GM13976 (cell line): ENCODE data around the gene HOXA3.

Experiments used
- DNase-seq: peaks from one replicate; pipeline ENCODE4 v3.0.0; 2012; ENCODE audit warnings: low spot score
- CTCF ChIP-seq: IDR thresholded peaks from 2 replicates; pipeline ENCODE4 v1.5.1; 2012; ENCODE audit warnings: borderline replicate concordance, mild to moderate bottlenecking; ENCODE audit not compliant: insufficient read depth; ENCODE audit errors: extremely low read depth, missing control alignments, control extremely low read depth
- in situ Hi-C: fragments of 300-500 bp; cut with MboI; formaldehyde crosslinking; loops from one replicate; pipeline ENCODE4 v1.12.0; 2022; ENCODE audit warnings: low sequenced_read_pairs, mixed read lengths, inconsistent platforms; ENCODE audit not compliant: unreplicated experiment

HOXA3 gene

GRCh38 chr7:27125986-27126394 lies 26.4 kb downstream of the HOXA3 start:
- DNase-seq, result no peak
- in situ Hi-C loops, result no loop called here
- no peak for TF ChIP-seq CTCF

- in situ Hi-C loops, result no loop called here
- TF ChIP-seq CTCF, result no peak
- DNase-seq, result no peak
These were observed 27.3 kb downstream of the HOXA3 start for GRCh38 chr7:27124902-27125689.

GRCh38 chr7:27124096-27124901 lies 28.1 kb downstream of the HOXA3 start:
- in situ Hi-C loops, result no loop called here
- no peak for DNase-seq
- no peak for TF ChIP-seq CTCF

- no peak for TF ChIP-seq CTCF
- no peak for DNase-seq
- in situ Hi-C loops, result no loop called here
These were observed 28.8 kb downstream of the HOXA3 start for GRCh38 chr7:27123477-27124053.

- TF ChIP-seq CTCF, result no peak
- in situ Hi-C loops, result no loop called here
- DNase-seq, result no peak
These were observed 29.3 kb downstream of the HOXA3 start for GRCh38 chr7:27123007-27123476.

GRCh38 chr7:27122077-27122910 lies 30.1 kb downstream of the HOXA3 start:
- DNase-seq, result no peak
- TF ChIP-seq CTCF, result no peak
- in situ Hi-C loops, result no loop called here
